K562 (cell line): Measurements from ENCODE around the gene SOCS7. TPM values are rescaled to one million over a fixed set of nuclear protein-coding genes. Genes with fewer than 3 reads are reported as not detected.

Experiments
- GTF2E2 ChIP-seq: fragments of 200-800 bp; sonication (Bioruptor generic); IDR thresholded peaks from 2 replicates; pipeline ENCODE4 v1.6.1; 2016; ENCODE audit warnings: missing genetic modification characterization, missing compliant biosample characterization
- JUN ChIP-seq, 2 experiments: sonication (generic) in 1 of 2; formaldehyde crosslinking in 1 of 2; IDR thresholded peaks; 2 replicates each; pipeline versions ENCODE4 v1.6.1 to v1.8.0; 2012 to 2022; ENCODE audit warnings: borderline replicate concordance in 2 of 2, mild to moderate bottlenecking in 2 of 2, improper control_type of control experiment in 1 of 2, low read depth in 1 of 2, low read length in 1 of 2, missing genetic modification reagents in 1 of 2
- L3MBTL2 ChIP-seq: fragments of 450-650 bp; IDR thresholded peaks from 2 replicates; pipeline ENCODE4 v1.6.1; 2016; ENCODE audit warnings: mild to moderate bottlenecking, moderate library complexity
- MEF2A ChIP-seq: IDR thresholded peaks from 2 replicates; pipeline ENCODE4 v1.6.1; 2011; ENCODE audit warnings: low read depth, mild to moderate bottlenecking, low read length, moderate library complexity; ENCODE audit not compliant: control insufficient read depth
- MXI1 ChIP-seq: IDR thresholded peaks from 2 replicates; pipeline ENCODE4 v1.6.1; 2011; ENCODE audit warnings: low read depth, mild to moderate bottlenecking, improper control_type of control experiment, low read length
- NKRF ChIP-seq: fragments of 450-650 bp; IDR thresholded peaks from 2 replicates; pipeline ENCODE4 v1.6.1; 2016; ENCODE audit warnings: borderline replicate concordance
- PHF21A ChIP-seq: fragments of 450-650 bp; IDR thresholded peaks from 2 replicates; pipeline ENCODE4 v1.6.1; 2017; ENCODE audit warnings: low read depth, borderline replicate concordance
- TRIM24 ChIP-seq, 2 experiments: fragments of 450-650 bp; IDR thresholded peaks; 2 replicates each; pipeline ENCODE4 v1.6.1; 2016
- U2AF2 ChIP-seq: fragments of 200-400 bp; formaldehyde crosslinking; optimal IDR thresholded peaks from 2 replicates; pipeline ENCODE3; 2017; ENCODE audit warnings: low read depth, mild to moderate bottlenecking, low read length
- WHSC1 ChIP-seq: IDR thresholded peaks from one replicate; pipeline ENCODE4 v1.6.1; 2012; ENCODE audit warnings: low read length, control low read depth, inconsistent platforms
- ZNF449 ChIP-seq: fragments of 250-450 bp; sonication (Bioruptor Pico); IDR thresholded peaks from 2 replicates; pipeline ENCODE4 v1.8.0; 2022; ENCODE audit warnings: moderate library complexity, mild to moderate bottlenecking, inconsistent platforms
- ZNF75A ChIP-seq: fragments of 450-650 bp; formaldehyde crosslinking; IDR thresholded peaks from 2 replicates; pipeline ENCODE4 v1.4.0; 2020; ENCODE audit warnings: mild to moderate bottlenecking
- polyA plus RNA-seq, 8 experiments: library from polyadenylated mRNA; depleted of rRNA in 4 of 8; stranded (reverse) in 5 of 8; unstranded in 3 of 8; fragments of >200 nt; fragmentation: Nextera tagmentation in 2 of 8; fragmentation: Illumina TruSeq in 1 of 8; extraction: Ambion mirVana in 2 of 8; extraction: Trizol in 1 of 8; gene quantifications; 2 replicates each; pipeline versions ENCODE4 v1.2.1 to v1.2.3, GENCODE V29; 2011 to 2014; ENCODE audit warnings: inconsistent platforms in 1 of 8, missing spikeins in 1 of 8
- total RNA-seq, 7 experiments: library from RNA; depleted of rRNA in 6 of 7; stranded (reverse); fragments of >200 nt in 6 of 7; fragmentation: Illumina TruSeq in 2 of 7; extraction: Trizol in 2 of 7; gene quantifications; 2 replicates each; pipeline versions ENCODE4 v1.2.1 to v1.2.3, GENCODE V29; 2011 to 2021; ENCODE audit warnings: low replicate concordance in 1 of 7
- TF ChIP-seq, protein P1 (sequence below), 2 experiments: fragments of 450-650 bp in 1 of 2; sonication (generic) in 1 of 2; formaldehyde crosslinking in 1 of 2; IDR thresholded peaks in 1 of 2; conservative IDR thresholded peaks in 1 of 2; 2 replicates each; pipeline versions ENCODE4 v1.6.1 to v1.8.1; 2016 to 2023; ENCODE audit warnings: mild to moderate bottlenecking in 2 of 2, moderate library complexity in 2 of 2, inconsistent platforms in 1 of 2, missing genetic modification reagents in 1 of 2
- TF ChIP-seq, protein P2 (sequence below): fragments of 450-650 bp; IDR thresholded peaks from 2 replicates; pipeline ENCODE4 v1.6.1; 2016; ENCODE audit warnings: low read depth, mild to moderate bottlenecking, moderate library complexity
- TF ChIP-seq, protein P3 (sequence below): fragments of 250-450 bp; sonication (Bioruptor Pico); IDR thresholded peaks from 2 replicates; pipeline ENCODE4 v1.5.0; 2020; ENCODE audit warnings: mild to moderate bottlenecking

Gene SOCS7
- total and polyA plus RNA-seq, 9 of the 15 experiments (the other 6 are each of a cell fraction or from before 2014, with no cell fraction given), result 0.94 to 14.5 (median 8.2) TPM

GRCh38 chr17:38417210-38417951 is 65.7 kb downstream of the SOCS7 start (continued):
- TF ChIP-seq, protein P1, sequence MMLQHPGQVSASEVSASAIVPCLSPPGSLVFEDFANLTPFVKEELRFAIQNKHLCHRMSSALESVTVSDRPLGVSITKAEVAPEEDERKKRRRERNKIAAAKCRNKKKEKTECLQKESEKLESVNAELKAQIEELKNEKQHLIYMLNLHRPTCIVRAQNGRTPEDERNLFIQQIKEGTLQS (IDR thresholded peaks at IDR 0.05), result no peak
- TF ChIP-seq, protein P1 (CRISPR knock-in tag; conservative IDR thresholded peaks at IDR 0.05), result no peak
- TF ChIP-seq JUN (IDR thresholded peaks at IDR 0.05; ENCODE audit: borderline replicate concordance, low read depth, low read length), result no peak
- no peak for TF ChIP-seq JUN (CRISPR knock-in tag; IDR thresholded peaks at IDR 0.05; ENCODE audit: borderline replicate concordance)
- TF ChIP-seq L3MBTL2, result peak; percentile 62; the same call in 1 of the 2 replicates
- TF ChIP-seq, protein P2, sequence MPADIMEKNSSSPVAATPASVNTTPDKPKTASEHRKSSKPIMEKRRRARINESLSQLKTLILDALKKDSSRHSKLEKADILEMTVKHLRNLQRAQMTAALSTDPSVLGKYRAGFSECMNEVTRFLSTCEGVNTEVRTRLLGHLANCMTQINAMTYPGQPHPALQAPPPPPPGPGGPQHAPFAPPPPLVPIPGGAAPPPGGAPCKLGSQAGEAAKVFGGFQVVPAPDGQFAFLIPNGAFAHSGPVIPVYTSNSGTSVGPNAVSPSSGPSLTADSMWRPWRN, result 0 out of 2 replicates have a peak, but pooled peaks have one; percentile 23
- TF ChIP-seq, protein P3, sequence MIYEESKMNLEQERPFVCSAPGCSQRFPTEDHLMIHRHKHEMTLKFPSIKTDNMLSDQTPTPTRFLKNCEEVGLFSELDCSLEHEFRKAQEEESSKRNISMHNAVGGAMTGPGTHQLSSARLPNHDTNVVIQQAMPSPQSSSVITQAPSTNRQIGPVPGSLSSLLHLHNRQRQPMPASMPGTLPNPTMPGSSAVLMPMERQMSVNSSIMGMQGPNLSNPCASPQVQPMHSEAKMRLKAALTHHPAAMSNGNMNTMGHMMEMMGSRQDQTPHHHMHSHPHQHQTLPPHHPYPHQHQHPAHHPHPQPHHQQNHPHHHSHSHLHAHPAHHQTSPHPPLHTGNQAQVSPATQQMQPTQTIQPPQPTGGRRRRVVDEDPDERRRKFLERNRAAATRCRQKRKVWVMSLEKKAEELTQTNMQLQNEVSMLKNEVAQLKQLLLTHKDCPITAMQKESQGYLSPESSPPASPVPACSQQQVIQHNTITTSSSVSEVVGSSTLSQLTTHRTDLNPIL (CRISPR knock-in tag), result no peak
- TF ChIP-seq NKRF, result no peak
- no peak for TF ChIP-seq ZNF75A
- TF ChIP-seq MEF2A, result no peak
- no peak for TF ChIP-seq PHF21A
- TF ChIP-seq GTF2E2 (tag), result no peak
- no peak for TF ChIP-seq U2AF2
- 0 out of 4 replicates have a peak, but pooled peaks of 1 of the 2 experiments have one; percentile 7 for TF ChIP-seq TRIM24 (IDR thresholded peaks at IDR 0.05)
- 0 out of 2 replicates have a peak, but pooled peaks have one; percentile 48 for TF ChIP-seq ZNF449 (CRISPR knock-in tag)
- TF ChIP-seq WHSC1, result no peak
- no peak for TF ChIP-seq MXI1
